GM19023 (cell line): ENCODE measurements around the gene PLD6.

ENCODE experiments used
- ATAC-seq: cut with Tn5 transposase; IDR thresholded peaks from one replicate; pipeline ENCODE4 v1.9.1; 2021; ENCODE audit warnings: mild to moderate bottlenecking, moderate library complexity; ENCODE audit not compliant: unreplicated experiment

Gene PLD6

DNA sequence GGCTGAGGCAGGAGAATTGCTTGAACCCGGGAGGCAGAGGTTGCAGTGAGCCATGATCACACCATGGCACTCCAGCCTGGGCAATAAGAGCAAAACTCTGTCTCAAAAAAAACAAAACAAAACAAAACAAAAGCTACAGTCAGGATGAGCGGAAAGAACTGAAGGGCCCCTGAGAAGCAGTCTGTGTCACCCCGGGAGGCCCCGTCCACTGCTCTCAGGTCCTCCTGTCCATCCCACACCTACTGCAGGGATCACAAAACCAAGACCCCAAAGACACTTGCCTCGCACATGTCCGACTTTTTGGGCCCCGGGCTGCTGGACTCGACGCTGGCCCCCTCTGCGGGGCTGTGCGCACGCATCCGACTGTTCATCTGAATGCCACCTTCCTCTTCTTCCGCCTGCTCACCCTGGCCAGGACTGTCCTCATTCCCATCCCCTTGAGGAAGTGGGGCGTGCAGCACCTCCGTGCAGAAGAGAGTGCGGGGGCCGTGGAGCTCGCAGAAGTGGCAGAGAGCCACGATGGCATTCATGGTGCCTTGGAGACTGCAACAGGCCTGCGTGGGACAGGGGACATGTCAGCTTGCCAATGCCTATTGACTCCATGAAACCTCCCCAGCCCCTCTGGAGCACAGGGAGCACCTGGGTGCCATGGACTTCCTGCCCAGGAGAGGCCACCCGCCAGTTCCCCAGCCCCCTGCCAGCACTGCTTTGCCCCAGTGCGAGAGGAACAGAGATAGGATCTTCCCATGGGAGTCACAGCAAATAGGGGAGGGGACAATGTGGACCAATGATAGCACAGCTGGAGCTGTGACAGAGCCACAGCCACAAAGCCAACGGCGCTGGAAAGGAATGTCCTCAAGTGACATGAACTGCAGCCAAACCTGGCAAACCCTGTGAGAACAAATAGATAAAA is 21.7 kb upstream of the PLD6 start:
- no peak for ATAC-seq

DNA sequence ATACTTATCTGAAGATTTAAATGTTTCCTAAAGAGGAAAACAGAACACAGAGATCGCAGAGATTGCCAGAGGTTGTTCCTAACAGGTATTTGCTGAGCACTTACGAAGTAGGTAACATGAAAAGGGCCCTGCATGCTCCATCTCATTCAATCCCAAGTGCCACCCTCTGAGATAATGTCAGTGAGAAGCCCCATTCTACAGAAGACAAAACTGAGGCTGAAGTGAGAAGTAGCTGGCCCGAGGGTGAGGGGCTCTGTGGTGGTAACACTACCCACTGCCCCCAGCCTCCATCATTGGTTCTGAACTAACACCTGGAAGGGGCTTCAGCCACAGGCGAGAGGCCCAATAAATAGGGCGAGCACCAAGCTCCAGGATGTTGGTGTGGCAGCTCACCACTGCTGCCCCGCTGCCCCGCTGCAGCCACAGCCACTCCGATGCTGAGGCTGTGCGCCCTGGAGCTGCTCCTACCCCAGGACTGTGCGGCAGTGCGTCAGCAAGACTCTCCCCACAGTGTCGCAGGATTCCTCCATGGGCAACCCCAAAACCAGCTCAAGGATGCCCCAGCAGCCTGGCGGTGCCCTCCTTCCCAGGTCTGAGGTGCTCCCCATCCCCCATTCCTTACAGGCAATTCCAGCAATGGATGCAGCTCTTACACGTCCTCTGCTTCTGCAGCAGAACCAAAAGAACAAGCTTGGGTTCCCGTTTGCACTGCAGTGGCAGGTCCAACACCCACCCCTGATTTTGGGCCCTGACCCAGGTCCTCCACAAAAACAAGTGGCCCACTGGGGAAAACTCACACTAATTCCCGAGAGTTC is 20.5 kb upstream of the PLD6 start:
- ATAC-seq: no peak

DNA sequence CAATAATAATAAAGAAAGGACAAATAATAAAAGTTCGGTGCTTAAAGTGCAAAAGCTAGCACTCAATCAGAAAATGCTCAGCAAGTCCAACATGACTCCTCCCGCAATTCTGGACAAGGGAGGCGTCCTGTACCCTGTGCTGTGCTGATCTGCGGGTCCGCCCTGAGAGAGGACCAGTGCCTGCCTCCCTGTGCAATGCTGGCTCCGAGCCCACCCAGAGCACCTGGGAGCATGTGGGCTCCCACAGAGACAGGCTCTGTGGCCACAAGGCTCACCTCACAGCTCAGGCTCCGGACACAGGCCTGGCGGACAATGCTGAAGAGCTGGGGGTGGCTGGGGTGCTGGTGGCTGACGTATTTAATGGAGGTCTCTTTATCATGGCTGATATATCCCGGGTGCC is 19.8 kb upstream of the PLD6 start:
- no peak for ATAC-seq

DNA sequence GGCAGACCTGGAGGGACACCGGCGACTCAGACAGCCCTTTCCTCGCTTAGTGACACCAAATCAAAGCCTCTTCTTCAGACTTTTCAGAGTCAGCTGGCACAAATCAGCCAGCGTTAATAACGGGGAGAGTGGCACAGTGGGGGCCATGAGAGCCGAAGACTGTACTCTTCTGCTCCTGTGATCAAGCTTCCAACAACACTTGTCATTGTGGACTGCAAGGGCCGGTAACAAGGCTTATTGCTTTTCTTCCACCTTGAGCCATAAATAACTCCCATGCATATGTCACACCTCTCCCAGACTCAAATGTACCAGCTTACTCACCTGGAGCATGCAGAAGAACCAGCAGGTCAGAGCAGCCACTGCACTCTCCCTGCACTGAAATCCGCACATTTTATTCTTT is 18.0 kb upstream of the PLD6 start:
- no peak for ATAC-seq

DNA sequence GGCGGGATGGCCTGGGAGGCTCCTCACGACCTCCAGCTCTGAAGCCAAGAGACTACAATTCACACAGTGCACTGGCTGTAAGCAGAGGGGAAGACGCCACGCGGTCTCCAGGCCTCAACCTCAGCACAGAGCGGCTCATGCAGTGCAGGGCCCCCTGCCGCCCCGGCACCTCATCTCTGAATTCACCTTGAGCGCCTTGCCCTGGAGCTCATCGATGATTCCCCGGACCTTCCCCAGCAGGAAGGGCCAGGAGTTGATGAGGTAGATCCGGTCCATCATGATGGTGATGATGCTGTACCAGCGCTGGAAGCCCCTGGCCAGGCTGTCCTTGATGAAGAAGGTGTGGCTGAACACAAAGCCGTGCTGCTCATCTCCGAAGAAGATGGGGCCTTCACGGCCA is 17.6 kb upstream of the PLD6 start:
- ATAC-seq: no peak

DNA sequence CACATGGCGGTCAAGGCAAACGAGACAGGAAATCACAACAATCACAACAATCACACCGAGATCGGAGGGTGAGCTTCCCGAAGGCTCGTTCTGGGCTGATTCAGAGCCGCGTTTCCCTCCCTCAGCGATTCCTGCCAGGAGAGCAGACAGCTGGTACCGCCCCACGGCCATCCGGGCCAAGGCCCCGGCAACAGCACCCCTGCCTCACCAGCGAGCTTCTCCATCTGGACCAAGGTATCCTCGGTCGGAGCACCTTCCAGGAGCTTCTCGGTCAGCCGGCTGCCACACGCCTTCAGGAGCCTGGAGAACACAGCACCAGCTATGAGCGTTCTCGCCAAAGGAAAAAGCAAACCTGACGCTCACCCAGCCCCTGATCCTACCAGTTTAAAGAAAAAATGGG is 15.2 kb upstream of the PLD6 start:
- no peak for ATAC-seq

DNA sequence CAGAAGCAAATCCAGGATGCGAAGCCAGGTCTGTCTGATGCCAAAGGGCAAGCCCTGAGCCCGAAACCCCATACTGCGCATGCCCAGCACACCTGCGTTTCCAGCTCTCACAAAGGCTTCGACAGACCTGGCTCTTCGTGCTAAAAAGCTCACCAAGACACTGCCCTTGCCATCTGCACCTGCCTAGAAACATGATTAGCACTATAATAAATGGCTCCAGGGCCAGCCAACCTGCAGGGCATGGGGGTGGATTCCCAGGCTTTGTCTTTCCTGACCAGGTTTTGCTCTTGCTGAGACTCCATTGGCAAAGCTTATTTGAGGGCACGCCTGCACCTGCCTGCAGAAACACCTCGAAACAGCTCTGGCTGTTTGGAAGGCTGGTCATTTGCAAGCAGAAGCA is 14.4 kb upstream of the PLD6 start:
- no peak for ATAC-seq

DNA sequence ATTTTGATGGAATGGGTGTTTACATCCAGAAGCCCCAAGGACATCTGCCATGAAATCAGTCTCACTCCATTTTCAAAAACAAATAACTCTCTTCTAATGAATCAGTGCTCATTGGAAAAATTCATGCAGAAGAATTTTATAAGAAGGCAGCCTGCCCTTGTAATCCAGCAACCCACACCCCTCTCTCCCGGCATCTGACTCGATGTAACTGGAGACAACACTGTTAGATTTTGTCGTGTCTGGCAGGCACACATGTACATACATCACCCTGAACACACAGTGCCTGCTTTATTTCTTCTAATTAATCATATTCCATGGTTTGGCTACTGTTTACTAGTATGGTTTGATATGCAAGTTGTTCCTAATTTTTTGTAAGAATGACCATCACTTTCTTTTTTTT is 11.9 kb upstream of the PLD6 start:
- no peak for ATAC-seq

DNA sequence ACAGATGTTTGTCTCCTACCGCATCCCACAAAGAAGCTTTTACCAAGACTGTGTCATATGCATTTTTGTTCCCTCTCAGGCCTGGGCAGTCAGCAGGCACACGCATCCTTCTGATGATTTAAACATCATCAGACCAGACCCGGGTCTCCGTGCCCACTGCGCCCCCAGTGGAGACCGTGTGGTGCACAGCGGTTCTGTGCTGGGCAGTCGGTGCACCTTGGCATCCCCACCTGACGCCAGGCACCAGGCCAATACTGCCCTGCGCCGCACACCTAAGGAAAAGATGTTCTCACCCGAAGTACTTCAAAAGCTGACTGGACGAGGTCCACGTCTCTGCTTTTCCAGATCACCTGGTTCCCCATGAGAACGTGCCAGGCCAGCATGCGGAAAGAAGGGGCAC is 10.6 kb upstream of the PLD6 start:
- ATAC-seq: no peak

DNA sequence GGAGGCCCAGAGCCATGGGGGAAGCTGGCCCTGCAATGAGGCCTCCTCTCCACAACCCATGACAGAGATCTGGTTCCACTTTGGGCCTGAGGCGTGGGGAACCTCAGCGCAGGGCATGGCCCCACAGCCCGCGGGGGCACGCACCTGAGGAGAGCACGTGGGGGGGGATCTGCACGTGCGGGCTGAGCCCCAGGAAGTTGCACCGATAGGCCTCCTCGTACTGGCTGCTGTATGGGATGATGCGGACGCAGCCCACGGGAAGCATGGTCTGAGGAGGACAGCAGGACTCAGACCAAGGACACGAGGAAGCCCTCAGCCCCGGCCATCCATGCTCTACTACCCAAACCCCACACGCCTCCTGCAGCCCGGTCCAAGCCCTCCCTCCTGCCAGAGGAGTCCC is 10.1 kb upstream of the PLD6 start:
- no peak for ATAC-seq

DNA sequence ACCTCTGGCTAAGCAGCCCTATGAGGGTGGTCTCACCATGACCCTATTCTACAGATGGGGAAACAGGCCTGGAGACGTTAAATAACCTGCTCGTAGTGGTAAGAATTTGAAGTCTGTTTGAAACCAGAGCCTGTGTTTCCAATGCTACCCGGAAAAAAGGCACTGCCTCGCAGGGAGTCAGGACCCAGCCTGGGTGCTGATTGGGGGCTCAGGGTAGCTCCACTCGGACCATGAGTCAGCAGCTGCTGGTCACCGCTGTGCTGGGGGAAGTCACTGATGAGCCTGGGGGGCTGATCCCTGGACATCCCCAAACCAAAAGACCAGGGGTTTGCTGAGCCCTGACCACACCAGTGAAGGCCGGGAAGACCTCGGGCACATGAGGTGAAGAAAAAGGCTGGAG is 9.4 kb upstream of the PLD6 start:
- no peak for ATAC-seq

DNA sequence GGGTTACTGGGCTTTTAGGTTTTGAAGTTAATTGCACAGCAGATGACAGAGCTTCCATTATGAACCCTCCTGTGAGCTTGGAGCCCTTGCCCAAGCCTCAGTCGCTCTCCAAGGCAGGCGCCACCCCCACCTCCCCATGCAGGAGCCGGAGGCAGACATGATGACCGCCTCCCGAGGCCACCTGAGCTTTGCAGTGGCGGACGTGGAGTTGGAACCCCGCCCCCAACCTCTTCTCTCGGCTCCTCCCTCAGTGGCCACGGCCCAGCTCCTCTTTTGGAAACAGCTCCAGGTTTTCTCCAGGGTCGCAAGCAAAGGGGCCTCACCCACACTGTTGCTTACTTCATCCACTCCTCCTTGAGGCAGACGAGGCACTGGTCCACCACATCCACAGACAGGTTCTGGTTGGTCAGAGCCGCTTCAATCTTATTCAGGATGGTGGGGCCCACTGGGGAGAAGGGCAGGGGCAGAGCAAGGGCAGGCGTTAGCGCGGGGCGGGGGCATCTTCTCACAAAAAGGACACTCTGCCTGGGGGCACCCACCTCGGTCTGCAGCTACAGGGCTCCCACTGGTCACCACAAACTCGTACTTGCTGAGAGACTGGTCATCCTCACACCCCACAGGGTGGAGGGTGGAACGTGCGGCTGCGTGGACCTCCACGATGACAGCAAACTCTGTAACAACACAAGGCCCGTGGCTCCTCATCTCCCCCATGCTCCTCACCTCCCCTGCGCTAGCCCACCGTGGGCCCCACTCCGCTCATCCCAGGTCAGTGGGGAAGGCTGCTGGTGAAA is 8.7 kb upstream of the PLD6 start:
- no peak for ATAC-seq

DNA sequence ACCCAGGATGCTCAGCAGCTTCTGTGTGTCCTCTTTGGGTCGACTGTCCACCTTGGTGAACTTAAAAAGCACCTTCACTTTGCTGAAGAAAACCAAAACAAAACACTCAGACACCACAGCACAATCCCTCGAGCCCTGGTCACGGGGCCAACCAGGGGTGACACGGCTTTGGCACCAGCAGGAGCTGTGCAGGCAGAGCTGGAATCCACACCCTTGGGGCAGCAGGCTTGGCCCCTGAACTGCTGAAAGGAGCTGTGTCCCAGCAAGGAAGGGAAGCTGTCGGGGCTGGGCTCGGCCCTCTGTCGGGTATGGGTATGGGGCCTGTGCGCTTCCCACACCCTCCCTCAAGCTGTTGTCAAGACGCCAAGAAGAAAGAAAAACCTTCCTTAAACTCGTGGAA is 7.6 kb upstream of the PLD6 start:
- ATAC-seq: no peak

DNA sequence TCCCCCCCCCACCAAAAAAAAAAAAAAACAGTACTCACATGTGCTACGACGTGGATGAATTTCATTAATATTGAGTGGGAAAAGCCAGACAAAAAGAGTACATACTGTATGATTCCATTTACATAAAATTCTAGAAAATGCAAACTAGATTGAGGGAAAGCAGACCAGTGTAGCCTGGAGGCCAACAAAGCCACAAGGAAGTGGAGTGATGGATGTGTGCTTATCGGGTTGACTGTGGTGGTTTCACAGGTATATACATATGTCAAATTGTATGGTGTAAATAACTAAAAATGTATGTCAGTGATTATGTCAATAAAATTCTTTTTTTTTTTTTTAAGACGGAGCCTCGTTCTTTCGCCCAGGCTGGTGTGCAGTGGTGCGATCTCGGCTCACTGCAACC is 1.9 kb upstream of the PLD6 start:
- ATAC-seq: no peak

DNA sequence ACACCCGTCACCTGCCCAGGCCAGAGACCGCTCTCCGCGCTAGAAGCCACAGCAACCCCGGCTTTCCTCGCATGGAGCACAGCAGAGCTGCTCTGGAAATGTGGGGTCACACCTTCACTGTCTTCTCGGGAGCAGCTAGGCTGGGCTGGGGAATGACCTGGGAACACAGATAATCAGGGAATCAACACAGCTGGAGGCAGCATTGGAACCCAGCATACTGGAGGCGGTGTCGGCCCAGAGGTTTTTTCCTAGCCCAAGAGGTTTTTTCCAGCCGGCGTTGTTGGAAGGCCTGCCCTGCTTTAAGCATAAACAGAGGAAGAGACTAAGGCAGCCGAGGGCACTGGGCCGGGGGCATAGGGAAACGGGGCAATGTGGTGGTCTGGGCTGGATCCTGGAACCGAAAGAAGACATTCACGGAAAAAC is 791 bp upstream of the PLD6 start:
- ATAC-seq: no peak

DNA sequence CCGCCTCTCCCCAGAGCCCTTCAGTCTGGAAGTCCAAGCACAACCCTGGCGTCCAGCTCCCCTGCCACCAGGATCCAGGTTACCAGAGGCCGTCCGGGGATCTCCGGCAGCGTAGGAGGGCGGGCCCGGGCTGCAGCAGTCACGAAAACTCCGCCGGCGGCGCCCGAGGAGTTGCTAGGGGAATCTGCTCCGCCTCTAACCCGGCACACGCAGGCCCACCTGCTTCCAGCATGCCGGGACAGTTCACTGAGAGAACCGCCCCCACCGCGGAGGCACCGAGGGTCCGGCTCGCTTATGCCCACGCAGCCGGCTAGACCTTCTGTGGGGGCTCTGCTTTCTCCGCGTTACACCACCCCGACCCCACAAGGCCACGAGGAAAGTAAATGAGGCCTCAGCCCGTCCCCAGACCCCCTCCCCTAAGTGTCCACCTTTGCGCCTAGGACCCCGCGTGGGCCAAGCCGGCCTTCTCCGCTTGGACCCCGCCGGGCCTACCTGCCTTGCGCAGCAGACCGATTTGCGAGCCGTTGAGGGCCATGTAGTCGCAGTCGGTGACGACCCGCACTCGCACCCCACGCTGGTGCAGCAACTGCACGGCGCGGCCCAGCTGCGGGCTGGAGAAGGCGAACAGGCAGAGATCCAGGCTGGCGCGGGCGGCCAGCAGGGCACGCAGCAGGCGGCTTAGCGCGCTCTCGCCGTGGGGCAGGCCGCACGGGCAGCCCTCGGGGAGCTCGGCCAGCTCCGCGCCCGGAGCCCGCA is 587 bp downstream of the PLD6 start:
- peak; percentile 46 for ATAC-seq

DNA sequence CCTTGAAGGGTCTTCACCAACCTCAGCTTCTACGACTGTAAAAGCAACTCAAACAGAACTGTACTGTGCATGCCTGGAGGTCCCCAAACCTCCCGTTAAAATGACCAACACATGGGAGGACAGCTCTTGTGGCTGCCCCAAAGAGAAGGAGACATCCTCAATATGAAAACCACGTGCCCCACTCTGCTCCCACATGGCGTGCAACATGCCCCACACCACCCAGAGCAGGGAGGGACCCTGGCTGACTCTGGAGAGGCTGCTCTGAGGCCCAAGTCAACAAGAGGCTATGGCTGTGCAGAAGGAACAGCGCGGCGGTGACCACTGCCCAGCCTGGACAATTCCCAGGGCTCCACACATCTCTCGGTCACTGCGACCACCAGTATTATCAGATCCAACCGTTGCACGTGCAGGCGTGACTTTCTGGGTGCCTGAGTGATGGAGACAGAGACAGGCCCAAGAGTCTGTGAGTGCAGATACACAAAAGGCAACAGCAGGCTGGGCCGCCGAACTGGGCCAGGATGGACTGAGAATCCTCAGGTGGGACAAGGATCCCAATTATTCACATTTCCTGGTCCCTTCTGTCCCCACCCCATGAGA is 1.4 kb downstream of the PLD6 start:
- ATAC-seq: no peak

DNA sequence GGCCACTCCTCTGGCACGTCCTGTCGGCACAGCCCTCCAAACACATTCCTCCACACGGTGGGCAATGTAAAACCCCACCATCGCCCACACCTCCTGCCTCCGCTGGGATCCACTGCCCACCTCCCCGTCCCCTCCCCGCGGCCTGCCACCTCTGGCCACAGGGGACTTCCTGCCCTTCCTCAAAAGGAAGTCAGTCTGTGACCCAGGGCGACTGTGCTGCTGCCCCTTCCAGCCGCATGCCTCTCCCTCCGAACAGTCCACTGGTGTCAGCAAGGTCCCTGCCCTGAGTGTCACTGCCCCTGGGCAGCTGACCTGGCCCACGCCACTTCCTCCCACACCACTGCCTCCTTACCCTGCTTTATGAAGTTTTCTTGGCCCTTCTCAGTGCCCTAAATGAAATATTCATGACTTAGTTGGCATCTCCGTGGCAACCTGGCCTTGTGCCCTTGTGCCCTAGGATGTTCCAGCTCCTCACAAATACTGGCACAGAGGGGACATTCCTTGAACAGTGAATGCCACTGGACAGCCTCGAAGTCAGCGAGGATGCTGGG is 2.0 kb downstream of the PLD6 start:
- no peak for ATAC-seq

DNA sequence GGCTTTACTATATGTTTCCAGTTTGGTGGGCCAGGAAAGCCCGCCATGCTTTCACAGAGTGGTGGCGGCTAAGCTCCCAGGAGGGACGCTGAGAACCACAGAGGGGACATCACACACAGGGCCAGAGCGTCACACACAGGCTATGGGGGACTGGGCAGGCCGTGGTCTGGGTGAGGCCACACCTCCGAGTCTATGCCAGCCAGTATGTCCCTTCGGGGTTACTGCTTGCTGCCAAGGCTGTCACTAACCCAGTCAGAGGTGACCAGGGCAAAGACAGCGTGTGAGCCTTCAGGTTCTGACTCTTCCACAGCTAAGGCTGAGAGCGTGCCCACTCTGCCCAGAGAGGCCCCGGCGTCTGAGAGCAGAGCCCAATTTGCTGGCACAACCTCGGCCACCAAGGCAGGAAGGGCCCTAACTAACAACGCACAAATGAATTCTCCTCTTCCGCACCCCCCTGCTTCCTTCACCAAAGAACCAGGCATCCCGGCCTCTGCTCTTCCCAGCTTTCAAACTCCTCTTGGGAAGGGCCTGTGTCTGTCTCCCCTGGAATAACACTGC is 2.9 kb downstream of the PLD6 start:
- ATAC-seq: no peak

DNA sequence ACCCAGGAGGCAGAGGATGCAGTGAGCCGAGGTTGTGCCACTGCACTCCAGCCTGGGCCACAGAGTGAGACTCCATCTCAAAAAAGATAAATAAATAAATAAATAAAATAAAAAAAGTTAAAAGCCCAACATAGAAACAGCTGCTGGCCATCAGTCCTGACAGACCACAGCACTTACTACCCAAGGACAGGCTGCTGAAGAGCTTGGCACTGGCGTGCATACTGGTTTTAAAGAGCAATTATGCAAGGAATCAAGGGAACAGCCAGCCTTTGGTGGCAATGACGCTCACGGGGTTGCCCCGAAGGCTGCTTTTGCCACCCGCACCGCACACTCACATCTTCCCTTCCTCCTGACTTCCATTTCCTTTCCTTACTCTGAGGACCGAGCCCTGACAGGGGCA is 4.2 kb downstream of the PLD6 start:
- ATAC-seq: no peak
